HepG2 (cell line): ENCODE data around the gene STK10. TPM values are rescaled to one million over a fixed set of nuclear protein-coding genes. Genes with fewer than 3 reads are reported as not detected.

Experiments
- ATAC-seq: fragments of 200-7000 bp; cut with Tn5 transposase; 3 replicates; pipeline ENCODE4 v1.9.1; 2020; ENCODE audit warnings: mild to moderate bottlenecking, moderate library complexity
- BruUV-seq: library from RNA; stranded (reverse); fragments of 400-500 nt; replicated peaks from 2 replicates; lab custom pipeline; 2021; lab: Mats Ljungman, UMichigan
- CTCF ChIA-PET: fragments of 300-600 bp; formaldehyde crosslinking; extraction: SDS; loops from one replicate; lab custom pipeline; 2021; ENCODE audit warnings: low total read pairs, inconsistent platforms, low intra/inter-chr PET ratio; lab: Yijun Ruan, JAX
- POLR2A ChIA-PET: fragments of 350-600 bp; sonication (Branson Sonifier 250); formaldehyde crosslinking; loops from one replicate; lab custom pipeline; 2020; ENCODE audit warnings: antibody characterized with exemption, inconsistent platforms; lab: Yijun Ruan, JAX
- DNase-seq: peaks from one replicate; pipeline ENCODE4 v3.0.0-alpha.2; 2015; ENCODE audit warnings: low spot score
- FAIRE-seq: peaks from 3 replicates; lab custom pipeline; 2011; peaks lifted over from hg19 to GRCh38; lab: Jason Lieb, UNC
- H2AFZ ChIP-seq: one replicate; pipeline ENCODE4 v1.6.1; 2011; ENCODE audit warnings: low read length, inconsistent platforms
- H3K27ac ChIP-seq: fragments of 300-600 bp; 3 replicates; pipeline ENCODE4 v1.8.0; 2011; ENCODE audit warnings: mixed run types, mild to moderate bottlenecking, mixed read lengths, low read length, inconsistent platforms; ENCODE audit not compliant: insufficient read depth; ENCODE audit errors: extremely low read length
- H3K27me3 ChIP-seq, 2 experiments: fragments of 200-600 bp in 1 of 2; 2 replicates in 1 of 2; 3 replicates in 1 of 2; pipeline versions ENCODE4 v1.6.0 to v1.8.0; 2011; ENCODE audit warnings: low read length in 2 of 2, mild to moderate bottlenecking in 2 of 2, moderate library complexity in 2 of 2, inconsistent platforms in 1 of 2; ENCODE audit not compliant: insufficient read depth in 2 of 2, control insufficient read depth in 1 of 2
- H3K36me3 ChIP-seq, 2 experiments: fragments of 200-600 bp in 1 of 2; replicated peaks in 1 of 2; 2 replicates in 1 of 2; 3 replicates in 1 of 2; pipeline versions ENCODE4 v1.5.1 to v1.8.0; 2011; ENCODE audit warnings: low read length in 2 of 2, inconsistent platforms in 1 of 2; ENCODE audit not compliant: insufficient read depth in 2 of 2, control insufficient read depth in 1 of 2
- H3K4me1 ChIP-seq: 2 replicates; pipeline ENCODE4 v1.5.1; 2012; ENCODE audit warnings: low read length, inconsistent platforms; ENCODE audit not compliant: insufficient read depth
- H3K4me2 ChIP-seq: 2 replicates; pipeline ENCODE4 v1.6.0; 2011; ENCODE audit warnings: low read depth, low read length, inconsistent platforms
- H3K4me3 ChIP-seq, 3 experiments: fragments of 200-600 bp in 1 of 3; sonication (generic), shearing (Covaris generic) in 1 of 3; replicated peaks in 1 of 3; 2 replicates each; pipeline ENCODE4 v1.5.1; 2011 to 2016; ENCODE audit warnings: low read length in 3 of 3, inconsistent platforms in 2 of 3, low read depth in 2 of 3, mild to moderate bottlenecking in 2 of 3, control low read depth in 1 of 3, mixed read lengths in 1 of 3; ENCODE audit not compliant: insufficient read depth in 1 of 3
- H3K79me2 ChIP-seq: one replicate; pipeline ENCODE4 v1.6.1; 2011; ENCODE audit warnings: low read length, inconsistent platforms; ENCODE audit not compliant: insufficient read depth
- H3K9ac ChIP-seq: 2 replicates; pipeline ENCODE4 v1.6.0; 2011; ENCODE audit warnings: mild to moderate bottlenecking, low read depth, low read length, inconsistent platforms; ENCODE audit not compliant: insufficient read depth
- H3K9me3 ChIP-seq: 2 replicates; pipeline ENCODE4 v1.5.1; 2012; ENCODE audit warnings: mild to moderate bottlenecking, low read length
- H4K20me1 ChIP-seq: 2 replicates; pipeline ENCODE4 v1.6.0; 2011; ENCODE audit warnings: inconsistent platforms, mild to moderate bottlenecking, low read length, moderate library complexity; ENCODE audit not compliant: insufficient read depth
- MIER3 ChIP-seq: IDR thresholded peaks from 2 replicates; pipeline ENCODE4 v1.6.1; 2016; ENCODE audit warnings: missing compliant biosample characterization, borderline replicate concordance
- REL ChIP-seq: sonication (generic); formaldehyde crosslinking; conservative IDR thresholded peaks from 2 replicates; pipeline ENCODE4 v1.8.0; 2022; ENCODE audit warnings: mild to moderate bottlenecking, missing genetic modification reagents, moderate library complexity
- TBX2 ChIP-seq: sonication (generic); formaldehyde crosslinking; IDR thresholded peaks from 2 replicates; pipeline ENCODE4 v1.5.0; 2020; ENCODE audit warnings: missing genetic modification reagents, mild to moderate bottlenecking, borderline replicate concordance
- TCF7L2 ChIP-seq: IDR thresholded peaks from 2 replicates; pipeline ENCODE4 v1.6.1; 2011; ENCODE audit warnings: mild to moderate bottlenecking, low read depth, low read length, moderate library complexity
- ZNF143 ChIP-seq: sonication (generic); formaldehyde crosslinking; IDR thresholded peaks from 2 replicates; pipeline ENCODE4 v1.4.0; 2020; ENCODE audit warnings: missing genetic modification reagents
- ZNF629 ChIP-seq: sonication (generic); formaldehyde crosslinking; conservative IDR thresholded peaks from 2 replicates; pipeline ENCODE4 v1.5.0; 2020; ENCODE audit warnings: missing genetic modification reagents
- WGBS: methylation state at CpG from one replicate; pipeline ENCODE4 v1.1.6; 2017; ENCODE audit warnings: low lambda C conversion rate; 5-methylcytosine and 5-hydroxymethylcytosine counted together
- in situ Hi-C: cut with HindIII; loops from 2 replicates; pipeline ENCODE4 v1.10.0; 2017; ENCODE audit warnings: low pct_unique_long_range_greater_than_20kb; ENCODE audit not compliant: extremely low pct_ligation_motif_present
- intact Hi-C: fragments of 100-400 bp; cut with micrococcal nuclease; formaldehyde crosslinking; loops from one replicate; pipeline ENCODE4 v1.10.0; 2022; ENCODE audit not compliant: unreplicated experiment
- polyA plus RNA-seq, 8 experiments: library from polyadenylated mRNA; depleted of rRNA in 3 of 8; stranded (reverse) in 7 of 8; unstranded in 1 of 8; fragments of >200 nt; fragmentation: Illumina TruSeq in 4 of 8; extraction: Trizol in 4 of 8; gene quantifications; 2 replicates each; pipeline versions ENCODE4 v1.2.1 to v1.2.3, GENCODE V29; 2011 to 2016; ENCODE audit warnings: low read depth in 4 of 8, missing spikeins in 1 of 8, mixed read lengths in 1 of 8; ENCODE audit not compliant: insufficient read depth in 1 of 8
- total RNA-seq, 5 experiments: library from RNA; depleted of rRNA; stranded (reverse); fragments of >200 nt; fragmentation: Illumina TruSeq; extraction: Trizol; gene quantifications; 2 replicates each; pipeline ENCODE4 v1.2.3, GENCODE V29; 2016; ENCODE audit warnings: low read depth in 1 of 5
- TF ChIP-seq, protein P1 (sequence below): sonication (generic); formaldehyde crosslinking; IDR thresholded peaks from 2 replicates; pipeline ENCODE4 v1.4.0; 2020; ENCODE audit warnings: missing genetic modification reagents, borderline replicate concordance
- TF ChIP-seq, protein P2 (sequence below): IDR thresholded peaks from 2 replicates; pipeline ENCODE4 v1.6.1; 2012; ENCODE audit warnings: low read length, improper control_type of control experiment
- TF ChIP-seq, protein P3 (sequence below): sonication (generic); formaldehyde crosslinking; IDR thresholded peaks from 2 replicates; pipeline ENCODE4 v1.8.0; 2022; ENCODE audit warnings: missing genetic modification reagents, low read depth, mild to moderate bottlenecking, borderline replicate concordance

Gene STK10
- total and polyA plus RNA-seq, 2 of the 13 experiments (the other 11 are each of a cell fraction or from before 2014, with no cell fraction given): 7.0 to 7.2 TPM

DNA sequence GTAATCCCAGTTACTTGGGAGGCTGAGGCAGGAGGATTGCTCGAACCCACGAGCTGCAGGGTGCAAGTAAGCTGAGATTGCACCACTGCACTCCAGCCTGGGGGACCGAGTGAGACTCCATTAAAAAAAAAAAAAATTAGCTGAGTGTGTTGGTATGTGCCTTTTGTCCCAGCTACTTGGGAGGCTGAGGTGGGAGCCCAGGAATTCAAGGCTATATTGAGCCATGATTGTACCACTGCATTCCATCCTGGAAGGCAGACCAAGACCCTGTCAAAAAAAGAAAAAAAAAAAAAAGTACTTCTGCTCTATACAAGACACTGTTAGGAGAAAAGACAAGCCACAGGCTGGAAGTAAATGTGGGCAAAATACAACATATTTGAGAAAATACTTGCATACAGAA is 113.1 kb downstream of the STK10 start (continued):
- TF ChIP-seq, protein P1, sequence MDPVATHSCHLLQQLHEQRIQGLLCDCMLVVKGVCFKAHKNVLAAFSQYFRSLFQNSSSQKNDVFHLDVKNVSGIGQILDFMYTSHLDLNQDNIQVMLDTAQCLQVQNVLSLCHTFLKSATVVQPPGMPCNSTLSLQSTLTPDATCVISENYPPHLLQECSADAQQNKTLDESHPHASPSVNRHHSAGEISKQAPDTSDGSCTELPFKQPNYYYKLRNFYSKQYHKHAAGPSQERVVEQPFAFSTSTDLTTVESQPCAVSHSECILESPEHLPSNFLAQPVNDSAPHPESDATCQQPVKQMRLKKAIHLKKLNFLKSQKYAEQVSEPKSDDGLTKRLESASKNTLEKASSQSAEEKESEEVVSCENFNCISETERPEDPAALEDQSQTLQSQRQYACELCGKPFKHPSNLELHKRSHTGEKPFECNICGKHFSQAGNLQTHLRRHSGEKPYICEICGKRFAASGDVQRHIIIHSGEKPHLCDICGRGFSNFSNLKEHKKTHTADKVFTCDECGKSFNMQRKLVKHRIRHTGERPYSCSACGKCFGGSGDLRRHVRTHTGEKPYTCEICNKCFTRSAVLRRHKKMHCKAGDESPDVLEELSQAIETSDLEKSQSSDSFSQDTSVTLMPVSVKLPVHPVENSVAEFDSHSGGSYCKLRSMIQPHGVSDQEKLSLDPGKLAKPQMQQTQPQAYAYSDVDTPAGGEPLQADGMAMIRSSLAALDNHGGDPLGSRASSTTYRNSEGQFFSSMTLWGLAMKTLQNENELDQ (CRISPR knock-in tag): no peak
- no peak for TF ChIP-seq ZNF629 (CRISPR knock-in tag)
- TF ChIP-seq, protein P2, sequence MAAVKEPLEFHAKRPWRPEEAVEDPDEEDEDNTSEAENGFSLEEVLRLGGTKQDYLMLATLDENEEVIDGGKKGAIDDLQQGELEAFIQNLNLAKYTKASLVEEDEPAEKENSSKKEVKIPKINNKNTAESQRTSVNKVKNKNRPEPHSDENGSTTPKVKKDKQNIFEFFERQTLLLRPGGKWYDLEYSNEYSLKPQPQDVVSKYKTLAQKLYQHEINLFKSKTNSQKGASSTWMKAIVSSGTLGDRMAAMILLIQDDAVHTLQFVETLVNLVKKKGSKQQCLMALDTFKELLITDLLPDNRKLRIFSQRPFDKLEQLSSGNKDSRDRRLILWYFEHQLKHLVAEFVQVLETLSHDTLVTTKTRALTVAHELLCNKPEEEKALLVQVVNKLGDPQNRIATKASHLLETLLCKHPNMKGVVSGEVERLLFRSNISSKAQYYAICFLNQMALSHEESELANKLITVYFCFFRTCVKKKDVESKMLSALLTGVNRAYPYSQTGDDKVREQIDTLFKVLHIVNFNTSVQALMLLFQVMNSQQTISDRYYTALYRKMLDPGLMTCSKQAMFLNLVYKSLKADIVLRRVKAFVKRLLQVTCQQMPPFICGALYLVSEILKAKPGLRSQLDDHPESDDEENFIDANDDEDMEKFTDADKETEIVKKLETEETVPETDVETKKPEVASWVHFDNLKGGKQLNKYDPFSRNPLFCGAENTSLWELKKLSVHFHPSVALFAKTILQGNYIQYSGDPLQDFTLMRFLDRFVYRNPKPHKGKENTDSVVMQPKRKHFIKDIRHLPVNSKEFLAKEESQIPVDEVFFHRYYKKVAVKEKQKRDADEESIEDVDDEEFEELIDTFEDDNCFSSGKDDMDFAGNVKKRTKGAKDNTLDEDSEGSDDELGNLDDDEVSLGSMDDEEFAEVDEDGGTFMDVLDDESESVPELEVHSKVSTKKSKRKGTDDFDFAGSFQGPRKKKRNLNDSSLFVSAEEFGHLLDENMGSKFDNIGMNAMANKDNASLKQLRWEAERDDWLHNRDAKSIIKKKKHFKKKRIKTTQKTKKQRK: no peak
- TF ChIP-seq, protein P3, sequence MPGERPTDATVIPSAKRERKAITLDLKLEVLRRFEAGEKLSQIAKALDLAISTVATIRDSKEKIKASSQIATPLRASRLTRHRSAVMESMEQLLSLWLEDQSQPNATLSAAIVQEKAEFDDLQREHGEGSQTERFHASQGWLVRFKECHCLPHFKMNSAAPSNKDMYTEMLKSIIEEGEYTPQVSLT (CRISPR knock-in tag): no peak
- TF ChIP-seq, all 625 proteins: peak for 0

DNA sequence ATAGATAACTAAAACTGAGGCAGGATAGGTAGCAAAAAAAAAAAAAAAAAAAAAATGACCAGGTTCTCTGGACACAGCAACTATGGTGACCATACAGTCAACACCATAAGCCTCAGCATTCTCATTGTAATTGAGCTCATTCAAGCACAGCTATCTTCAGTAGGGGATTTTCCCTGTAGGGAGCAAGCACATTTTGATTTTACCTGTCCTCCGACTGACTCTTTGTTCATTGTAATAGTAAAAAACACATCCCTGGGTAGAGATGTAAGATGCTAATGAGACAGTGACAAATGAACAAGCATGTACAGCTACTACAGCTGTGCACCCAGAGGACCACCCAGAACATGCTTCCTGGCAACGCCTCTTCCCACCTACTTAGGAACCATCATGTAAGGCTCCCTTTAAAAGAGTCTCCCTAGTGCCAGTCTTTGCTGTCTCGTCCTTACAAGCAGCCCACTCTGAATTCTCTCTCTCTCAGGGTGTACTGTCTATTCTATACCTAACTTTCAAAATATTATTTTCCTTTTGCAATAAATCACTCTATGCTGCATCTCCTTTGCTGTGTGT is 116.6 kb downstream of the STK10 start:
- Histone ChIP-seq H3K9me3 (no peaks in the 10 kb centered on the region), H3K36me3 (no peaks in the 10 kb centered on the region), H3K27ac (no peak overlapping the region), H4K20me1 (no peaks in the 10 kb centered on the region), H3K4me3 (no peak overlapping the region), H3K4me2 (no peak overlapping the region), H3K27me3 (no peaks in the 10 kb centered on the region), H3K9ac (no peak overlapping the region), H3K79me2 (no peaks in the 10 kb centered on the region), H3K4me1 (no peaks in the 10 kb centered on the region), H2AFZ (no peak overlapping the region)
- 93% methylated on average over 3 of the region's 3 CpGs for WGBS
- ATAC-seq (no peak), FAIRE-seq (no peak), DNase-seq (no peak)
- in situ Hi-C loops: no loop called here
- POLR2A ChIA-PET: no interaction called here
- no TSS peak for BruUV-seq
- CTCF ChIA-PET: no interaction called here
- TF ChIP-seq MIER3 (no peak), TCF7L2 (no peak), ZNF143 (CRISPR knock-in tag) (no peak), TBX2 (CRISPR knock-in tag) (no peak), REL (CRISPR knock-in tag) (no peak)
- intact Hi-C loops: no loop called here
